PFSK-1 (cell line): ENCODE measurements around the gene MRTFA.

ENCODE experiments used
- FOXP2 ChIP-seq: optimal IDR thresholded peaks from 2 replicates; pipeline ENCODE3; 2011; ENCODE audit warnings: borderline replicate concordance, control low read depth, inconsistent platforms; ENCODE audit not compliant: insufficient read depth; ENCODE audit errors: extremely low read length, extremely low read depth
- POLR2AphosphoS5 ChIP-seq: IDR thresholded peaks from 2 replicates; pipeline ENCODE4 v1.6.1; 2012; ENCODE audit warnings: low read depth, mild to moderate bottlenecking, control low read depth, low read length, moderate library complexity
- TAF1 ChIP-seq: IDR thresholded peaks from 2 replicates; pipeline ENCODE4 v1.6.1; 2012; ENCODE audit warnings: low read length, control low read depth, borderline replicate concordance; ENCODE audit not compliant: insufficient read depth
- TF ChIP-seq, protein P1 (sequence below), 2 experiments: IDR thresholded peaks; 2 replicates each; pipeline versions ENCODE4 v1.6.1 to v1.8.0; 2011 to 2012; ENCODE audit warnings: low read depth in 2 of 2, low read length in 2 of 2, control low read depth in 1 of 2, inconsistent platforms in 1 of 2, mild to moderate bottlenecking in 1 of 2, moderate library complexity in 1 of 2; ENCODE audit not compliant: insufficient read depth in 1 of 2

- TF ChIP-seq TAF1 (no peak), POLR2AphosphoS5 (no peak), FOXP2 (no peak)
- TF ChIP-seq, protein P1, sequence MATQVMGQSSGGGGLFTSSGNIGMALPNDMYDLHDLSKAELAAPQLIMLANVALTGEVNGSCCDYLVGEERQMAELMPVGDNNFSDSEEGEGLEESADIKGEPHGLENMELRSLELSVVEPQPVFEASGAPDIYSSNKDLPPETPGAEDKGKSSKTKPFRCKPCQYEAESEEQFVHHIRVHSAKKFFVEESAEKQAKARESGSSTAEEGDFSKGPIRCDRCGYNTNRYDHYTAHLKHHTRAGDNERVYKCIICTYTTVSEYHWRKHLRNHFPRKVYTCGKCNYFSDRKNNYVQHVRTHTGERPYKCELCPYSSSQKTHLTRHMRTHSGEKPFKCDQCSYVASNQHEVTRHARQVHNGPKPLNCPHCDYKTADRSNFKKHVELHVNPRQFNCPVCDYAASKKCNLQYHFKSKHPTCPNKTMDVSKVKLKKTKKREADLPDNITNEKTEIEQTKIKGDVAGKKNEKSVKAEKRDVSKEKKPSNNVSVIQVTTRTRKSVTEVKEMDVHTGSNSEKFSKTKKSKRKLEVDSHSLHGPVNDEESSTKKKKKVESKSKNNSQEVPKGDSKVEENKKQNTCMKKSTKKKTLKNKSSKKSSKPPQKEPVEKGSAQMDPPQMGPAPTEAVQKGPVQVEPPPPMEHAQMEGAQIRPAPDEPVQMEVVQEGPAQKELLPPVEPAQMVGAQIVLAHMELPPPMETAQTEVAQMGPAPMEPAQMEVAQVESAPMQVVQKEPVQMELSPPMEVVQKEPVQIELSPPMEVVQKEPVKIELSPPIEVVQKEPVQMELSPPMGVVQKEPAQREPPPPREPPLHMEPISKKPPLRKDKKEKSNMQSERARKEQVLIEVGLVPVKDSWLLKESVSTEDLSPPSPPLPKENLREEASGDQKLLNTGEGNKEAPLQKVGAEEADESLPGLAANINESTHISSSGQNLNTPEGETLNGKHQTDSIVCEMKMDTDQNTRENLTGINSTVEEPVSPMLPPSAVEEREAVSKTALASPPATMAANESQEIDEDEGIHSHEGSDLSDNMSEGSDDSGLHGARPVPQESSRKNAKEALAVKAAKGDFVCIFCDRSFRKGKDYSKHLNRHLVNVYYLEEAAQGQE (IDR thresholded peaks at IDR 0.05; ENCODE audit: insufficient read depth in 1 of 2, low read depth in 2 of 2, low read length in 2 of 2): no peak
Measured at GRCh38 chr22:40482391-40482790, 154.1 kb downstream of the MRTFA start.
